Measurements from ENCODE around the gene PCDHGC3. TPM values are rescaled to one million over a fixed set of nuclear protein-coding genes. Genes with fewer than 3 reads are reported as not detected.

The PCDHGC3 gene
- total RNA-seq, 2 donors from 2014 or later: 13.1 to 22.2 TPM

DNA sequence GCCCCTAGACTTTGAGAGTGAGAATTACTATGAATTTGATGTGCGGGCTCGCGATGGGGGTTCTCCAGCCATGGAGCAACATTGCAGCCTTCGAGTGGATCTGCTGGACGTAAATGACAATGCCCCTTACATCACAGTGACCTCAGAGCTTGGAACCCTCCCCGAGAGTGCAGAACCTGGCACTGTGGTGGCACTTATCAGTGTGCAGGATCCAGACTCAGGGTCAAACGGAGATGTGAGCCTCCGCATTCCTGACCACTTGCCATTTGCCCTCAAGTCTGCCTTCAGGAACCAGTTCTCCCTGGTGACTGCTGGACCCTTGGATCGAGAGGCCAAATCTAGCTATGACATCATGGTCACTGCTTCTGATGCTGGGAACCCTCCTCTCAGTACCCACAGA is 10.3 kb downstream of the PCDHGC3 start:
- Histone ChIP-seq H3K36me3 (no peaks in the 10 kb centered on the region), H3K4me1 (peaks cover 3% of the 10 kb centered on the region), H3K27ac (no peak overlapping the region), H3K4me3 (no peak overlapping the region), H3K27me3 (peaks cover 8% of the 10 kb centered on the region), H3K9me3 (no peaks in the 10 kb centered on the region), H3K9ac (ENCODE audit: low read depth in 2 of 2, low read length in 2 of 2) (no peak overlapping the region)
- TF ChIP-seq, protein P1, sequence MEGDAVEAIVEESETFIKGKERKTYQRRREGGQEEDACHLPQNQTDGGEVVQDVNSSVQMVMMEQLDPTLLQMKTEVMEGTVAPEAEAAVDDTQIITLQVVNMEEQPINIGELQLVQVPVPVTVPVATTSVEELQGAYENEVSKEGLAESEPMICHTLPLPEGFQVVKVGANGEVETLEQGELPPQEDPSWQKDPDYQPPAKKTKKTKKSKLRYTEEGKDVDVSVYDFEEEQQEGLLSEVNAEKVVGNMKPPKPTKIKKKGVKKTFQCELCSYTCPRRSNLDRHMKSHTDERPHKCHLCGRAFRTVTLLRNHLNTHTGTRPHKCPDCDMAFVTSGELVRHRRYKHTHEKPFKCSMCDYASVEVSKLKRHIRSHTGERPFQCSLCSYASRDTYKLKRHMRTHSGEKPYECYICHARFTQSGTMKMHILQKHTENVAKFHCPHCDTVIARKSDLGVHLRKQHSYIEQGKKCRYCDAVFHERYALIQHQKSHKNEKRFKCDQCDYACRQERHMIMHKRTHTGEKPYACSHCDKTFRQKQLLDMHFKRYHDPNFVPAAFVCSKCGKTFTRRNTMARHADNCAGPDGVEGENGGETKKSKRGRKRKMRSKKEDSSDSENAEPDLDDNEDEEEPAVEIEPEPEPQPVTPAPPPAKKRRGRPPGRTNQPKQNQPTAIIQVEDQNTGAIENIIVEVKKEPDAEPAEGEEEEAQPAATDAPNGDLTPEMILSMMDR (IDR thresholded peaks at IDR 0.05): no peak
- DNase-seq: no peak
- intact Hi-C loops (cut with DNase I): no loop called here

DNA sequence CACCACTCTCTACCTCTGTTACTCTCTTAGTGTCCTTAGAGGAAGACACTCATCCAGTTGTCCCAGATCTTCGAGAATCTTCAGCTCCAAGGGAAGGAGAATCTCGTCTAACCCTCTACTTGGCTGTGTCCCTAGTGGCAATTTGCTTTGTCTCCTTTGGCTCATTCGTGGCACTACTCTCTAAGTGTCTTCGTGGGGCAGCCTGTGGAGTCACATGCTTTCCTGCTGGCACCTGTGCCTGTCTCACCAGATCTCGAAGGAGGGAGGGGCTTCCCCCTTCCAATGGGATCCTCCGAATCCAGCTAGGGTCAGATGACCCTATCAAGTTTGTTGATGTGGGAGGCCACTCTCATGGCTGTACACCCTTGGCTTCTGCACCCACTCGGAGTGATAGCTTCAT is 11.4 kb downstream of the PCDHGC3 start:
- Histone ChIP-seq H3K4me3 (no peak overlapping the region), H3K9me3 (no peaks in the 10 kb centered on the region), H3K27ac (no peak overlapping the region), H3K9ac (ENCODE audit: low read depth in 2 of 2, low read length in 2 of 2) (no peak overlapping the region), H3K27me3 (peaks cover 12% of the 10 kb centered on the region), H3K4me1 (peaks cover 3% of the 10 kb centered on the region), H3K36me3 (no peaks in the 10 kb centered on the region)
- intact Hi-C loops (cut with DNase I): no loop called here
- no peak for DNase-seq
- TF ChIP-seq, protein P1 (IDR thresholded peaks at IDR 0.05): no peak

DNA sequence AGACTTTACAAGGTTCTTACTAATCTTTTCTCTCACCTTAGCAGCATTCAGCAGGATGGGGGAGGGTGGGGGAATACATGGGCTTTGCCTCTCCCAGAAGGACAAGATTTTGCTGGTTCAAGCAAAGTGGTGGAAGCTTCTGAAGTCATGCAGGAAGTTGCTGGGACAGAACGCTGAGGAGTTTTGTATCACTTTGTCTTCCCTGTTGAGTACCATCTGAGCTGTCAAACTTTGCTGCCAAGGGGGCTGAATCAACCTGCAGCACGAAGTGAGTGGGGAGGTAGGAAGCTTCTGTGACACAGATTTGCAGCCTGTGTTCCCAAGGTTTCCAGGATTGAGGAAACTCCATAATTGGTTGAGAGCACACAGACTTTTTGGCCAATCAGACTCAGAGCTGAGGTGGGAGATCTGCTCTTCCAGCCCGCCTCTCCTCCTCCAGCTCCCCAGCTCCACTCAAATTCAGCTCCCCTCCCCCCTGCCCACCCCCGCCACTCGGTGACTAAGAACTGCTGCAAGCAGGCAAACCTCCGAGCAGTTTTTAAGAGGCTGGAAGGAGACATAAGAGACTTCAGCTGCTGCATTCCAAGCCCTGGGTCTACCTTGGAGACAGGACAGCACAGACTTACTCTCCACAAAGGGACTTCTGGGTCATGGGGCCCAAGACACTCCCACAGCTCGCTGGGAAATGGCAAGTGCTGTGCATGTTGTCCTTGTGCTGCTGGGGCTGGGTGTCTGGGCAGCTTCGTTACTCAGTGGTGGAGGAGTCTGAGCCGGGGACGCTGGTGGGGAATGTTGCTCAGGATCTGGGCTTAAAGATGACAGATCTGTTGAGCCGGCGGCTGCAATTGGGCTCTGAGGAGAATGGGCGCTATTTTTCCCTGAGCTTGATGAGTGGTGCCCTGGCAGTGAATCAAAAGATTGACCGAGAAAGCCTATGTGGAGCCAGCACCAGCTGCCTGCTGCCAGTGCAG is 13.1 kb downstream of the PCDHGC3 start, which contains the start of gene PCDHGC5:
TSS of gene PCDHGC5 (plus strand) at position 491 of the 971 bp plus-strand sequence. CDS start at position 651, 160 bp downstream.
- intact Hi-C loops (cut with DNase I): no loop called here
- DNase-seq: no peak
- peaks cover 3% of the 10 kb centered on the region for H3K4me1 ChIP-seq
- H3K9ac ChIP-seq (ENCODE audit: low read depth in 2 of 2, low read length in 2 of 2): no peak within 1 kb of the TSS
- TF ChIP-seq, protein P1 (IDR thresholded peaks at IDR 0.05): no peak
- no peak within 1 kb of the TSS for H3K4me3 ChIP-seq
- H3K36me3 ChIP-seq: no peaks in the 10 kb centered on the region
- H3K27ac ChIP-seq: no peak within 1 kb of the TSS
- H3K9me3 ChIP-seq: no peaks in the 10 kb centered on the region
- H3K27me3 ChIP-seq: peaks cover 19% of the 10 kb centered on the region

DNA sequence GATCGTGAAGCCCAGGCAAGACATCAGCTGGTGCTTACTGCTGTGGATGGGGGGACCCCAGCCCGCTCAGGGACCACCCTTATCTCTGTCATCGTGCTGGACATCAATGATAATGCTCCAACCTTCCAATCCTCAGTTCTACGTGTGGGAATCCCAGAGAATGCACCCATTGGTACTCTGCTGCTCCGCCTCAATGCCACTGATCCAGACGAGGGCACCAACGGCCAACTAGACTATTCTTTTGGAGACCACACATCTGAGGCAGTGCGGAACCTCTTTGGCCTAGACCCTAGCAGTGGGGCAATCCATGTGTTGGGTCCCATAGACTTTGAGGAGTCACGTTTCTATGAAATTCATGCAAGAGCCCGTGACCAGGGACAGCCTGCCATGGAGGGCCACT is 14.1 kb downstream of the PCDHGC3 start:
- Histone ChIP-seq H3K36me3 (no peaks in the 10 kb centered on the region), H3K9ac (ENCODE audit: low read depth in 2 of 2, low read length in 2 of 2) (no peak overlapping the region), H3K9me3 (no peaks in the 10 kb centered on the region), H3K27me3 (peaks cover 18% of the 10 kb centered on the region), H3K4me1 (peaks cover 3% of the 10 kb centered on the region), H3K4me3 (no peak overlapping the region), H3K27ac (no peak overlapping the region)
- TF ChIP-seq, protein P1 (IDR thresholded peaks at IDR 0.05): no peak
- no peak for DNase-seq
- intact Hi-C loops (cut with DNase I): no loop called here

DNA sequence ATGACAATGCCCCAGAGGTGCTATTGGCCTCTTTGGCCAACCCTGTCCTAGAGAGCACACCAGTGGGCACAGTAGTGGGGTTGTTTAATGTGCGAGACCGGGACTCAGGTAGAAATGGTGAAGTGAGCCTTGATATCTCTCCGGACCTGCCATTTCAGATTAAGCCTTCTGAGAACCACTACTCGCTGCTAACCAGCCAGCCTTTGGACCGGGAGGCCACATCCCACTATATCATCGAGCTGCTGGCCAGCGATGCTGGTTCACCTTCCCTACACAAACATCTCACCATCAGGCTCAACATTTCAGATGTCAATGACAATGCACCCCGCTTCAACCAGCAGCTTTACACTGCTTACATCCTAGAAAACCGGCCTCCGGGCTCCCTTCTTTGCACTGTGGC is 14.5 kb downstream of the PCDHGC3 start:
- no peaks in the 10 kb centered on the region for H3K9me3 ChIP-seq
- H3K4me1 ChIP-seq: no peaks in the 10 kb centered on the region
- DNase-seq: no peak
- H3K27ac ChIP-seq: no peak overlapping the region
- intact Hi-C loops (cut with DNase I): no loop called here
- H3K9ac ChIP-seq (ENCODE audit: low read depth in 2 of 2, low read length in 2 of 2): no peak overlapping the region
- peaks cover 14% of the 10 kb centered on the region for H3K27me3 ChIP-seq
- H3K36me3 ChIP-seq: no peaks in the 10 kb centered on the region
- H3K4me3 ChIP-seq: no peak overlapping the region
- TF ChIP-seq, protein P1 (IDR thresholded peaks at IDR 0.05): no peak

Measured in colonic mucosa (tissue), 4 donors.